HepG2 (cell line): Measurements from ENCODE around the gene MGST1. TPM values are rescaled to one million over a fixed set of nuclear protein-coding genes. Genes with fewer than 3 reads are reported as not detected.

Source experiments
- ATAC-seq: fragments of 200-7000 bp; cut with Tn5 transposase; 3 replicates; pipeline ENCODE4 v1.9.1; 2020; ENCODE audit warnings: mild to moderate bottlenecking, moderate library complexity
- BruUV-seq: library from RNA; stranded (reverse); fragments of 400-500 nt; replicated peaks from 2 replicates; lab custom pipeline; 2021; lab: Mats Ljungman, UMichigan
- CTCF ChIA-PET: fragments of 300-600 bp; formaldehyde crosslinking; extraction: SDS; loops from one replicate; lab custom pipeline; 2021; ENCODE audit warnings: low total read pairs, inconsistent platforms, low intra/inter-chr PET ratio; lab: Yijun Ruan, JAX
- POLR2A ChIA-PET: fragments of 350-600 bp; sonication (Branson Sonifier 250); formaldehyde crosslinking; loops from one replicate; lab custom pipeline; 2020; ENCODE audit warnings: antibody characterized with exemption, inconsistent platforms; lab: Yijun Ruan, JAX
- DNase-seq: peaks from one replicate; pipeline ENCODE4 v3.0.0-alpha.2; 2015; ENCODE audit warnings: low spot score
- FAIRE-seq: peaks from 3 replicates; lab custom pipeline; 2011; peaks lifted over from hg19 to GRCh38; lab: Jason Lieb, UNC
- H2AFZ ChIP-seq: one replicate; pipeline ENCODE4 v1.6.1; 2011; ENCODE audit warnings: low read length, inconsistent platforms
- H3K27ac ChIP-seq: fragments of 300-600 bp; 3 replicates; pipeline ENCODE4 v1.8.0; 2011; ENCODE audit warnings: mixed run types, mild to moderate bottlenecking, mixed read lengths, low read length, inconsistent platforms; ENCODE audit not compliant: insufficient read depth; ENCODE audit errors: extremely low read length
- H3K27me3 ChIP-seq, 2 experiments: fragments of 200-600 bp in 1 of 2; 2 replicates in 1 of 2; 3 replicates in 1 of 2; pipeline versions ENCODE4 v1.6.0 to v1.8.0; 2011; ENCODE audit warnings: low read length in 2 of 2, mild to moderate bottlenecking in 2 of 2, moderate library complexity in 2 of 2, inconsistent platforms in 1 of 2; ENCODE audit not compliant: insufficient read depth in 2 of 2, control insufficient read depth in 1 of 2
- H3K36me3 ChIP-seq, 2 experiments: fragments of 200-600 bp in 1 of 2; replicated peaks in 1 of 2; 2 replicates in 1 of 2; 3 replicates in 1 of 2; pipeline versions ENCODE4 v1.5.1 to v1.8.0; 2011; ENCODE audit warnings: low read length in 2 of 2, inconsistent platforms in 1 of 2; ENCODE audit not compliant: insufficient read depth in 2 of 2, control insufficient read depth in 1 of 2
- H3K4me1 ChIP-seq: 2 replicates; pipeline ENCODE4 v1.5.1; 2012; ENCODE audit warnings: low read length, inconsistent platforms; ENCODE audit not compliant: insufficient read depth
- H3K4me2 ChIP-seq: 2 replicates; pipeline ENCODE4 v1.6.0; 2011; ENCODE audit warnings: low read depth, low read length, inconsistent platforms
- H3K4me3 ChIP-seq, 3 experiments: fragments of 200-600 bp in 1 of 3; sonication (generic), shearing (Covaris generic) in 1 of 3; replicated peaks in 1 of 3; 2 replicates each; pipeline ENCODE4 v1.5.1; 2011 to 2016; ENCODE audit warnings: low read length in 3 of 3, inconsistent platforms in 2 of 3, low read depth in 2 of 3, mild to moderate bottlenecking in 2 of 3, control low read depth in 1 of 3, mixed read lengths in 1 of 3; ENCODE audit not compliant: insufficient read depth in 1 of 3
- H3K79me2 ChIP-seq: one replicate; pipeline ENCODE4 v1.6.1; 2011; ENCODE audit warnings: low read length, inconsistent platforms; ENCODE audit not compliant: insufficient read depth
- H3K9ac ChIP-seq: 2 replicates; pipeline ENCODE4 v1.6.0; 2011; ENCODE audit warnings: mild to moderate bottlenecking, low read depth, low read length, inconsistent platforms; ENCODE audit not compliant: insufficient read depth
- H3K9me3 ChIP-seq: 2 replicates; pipeline ENCODE4 v1.5.1; 2012; ENCODE audit warnings: mild to moderate bottlenecking, low read length
- H4K20me1 ChIP-seq: 2 replicates; pipeline ENCODE4 v1.6.0; 2011; ENCODE audit warnings: inconsistent platforms, mild to moderate bottlenecking, low read length, moderate library complexity; ENCODE audit not compliant: insufficient read depth
- CENPT ChIP-seq: sonication (generic); formaldehyde crosslinking; IDR thresholded peaks from 2 replicates; pipeline ENCODE4 v1.8.0; 2022; ENCODE audit warnings: low read depth, mild to moderate bottlenecking, moderate library complexity, missing genetic modification reagents
- FOXJ3 ChIP-seq: sonication (generic); formaldehyde crosslinking; IDR thresholded peaks from 2 replicates; pipeline ENCODE4 v1.4.0; 2020; ENCODE audit warnings: missing genetic modification reagents, mild to moderate bottlenecking, borderline replicate concordance
- HDAC1 ChIP-seq: sonication (generic); formaldehyde crosslinking; IDR thresholded peaks from 2 replicates; pipeline ENCODE4 v1.5.1; 2020; ENCODE audit warnings: mild to moderate bottlenecking, missing genetic modification reagents
- RBM22 ChIP-seq: fragments of 200-400 bp; formaldehyde crosslinking; optimal IDR thresholded peaks from 2 replicates; pipeline ENCODE3; 2017; ENCODE audit warnings: mild to moderate bottlenecking, low read length, moderate library complexity
- SKI ChIP-seq: fragments of 450-650 bp; IDR thresholded peaks from one replicate; pipeline ENCODE4 v1.6.1; 2018; ENCODE audit warnings: mild to moderate bottlenecking; ENCODE audit not compliant: partially characterized antibody
- TGIF2 ChIP-seq: IDR thresholded peaks from 2 replicates; pipeline ENCODE4 v1.6.1; 2016; ENCODE audit warnings: control low read depth, missing compliant biosample characterization
- ZNF280D ChIP-seq: sonication (generic); formaldehyde crosslinking; IDR thresholded peaks from 2 replicates; pipeline ENCODE4 v1.5.1; 2020; ENCODE audit warnings: mild to moderate bottlenecking, missing genetic modification reagents
- ZNF362 ChIP-seq: sonication (generic); formaldehyde crosslinking; IDR thresholded peaks from 2 replicates; pipeline ENCODE4 v1.4.0; 2020; ENCODE audit warnings: missing genetic modification reagents, mild to moderate bottlenecking, borderline replicate concordance
- ZSCAN22 ChIP-seq: sonication (generic); formaldehyde crosslinking; IDR thresholded peaks from 2 replicates; pipeline ENCODE4 v1.4.0; 2020; ENCODE audit warnings: mild to moderate bottlenecking, missing genetic modification reagents
- ZSCAN25 ChIP-seq: sonication (generic); formaldehyde crosslinking; IDR thresholded peaks from 2 replicates; pipeline ENCODE4 v1.8.0; 2022; ENCODE audit warnings: mild to moderate bottlenecking, missing genetic modification reagents
- WGBS: methylation state at CpG from one replicate; pipeline ENCODE4 v1.1.6; 2017; ENCODE audit warnings: low lambda C conversion rate; 5-methylcytosine and 5-hydroxymethylcytosine counted together
- in situ Hi-C: cut with HindIII; loops from 2 replicates; pipeline ENCODE4 v1.10.0; 2017; ENCODE audit warnings: low pct_unique_long_range_greater_than_20kb; ENCODE audit not compliant: extremely low pct_ligation_motif_present
- intact Hi-C: fragments of 100-400 bp; cut with micrococcal nuclease; formaldehyde crosslinking; loops from one replicate; pipeline ENCODE4 v1.10.0; 2022; ENCODE audit not compliant: unreplicated experiment
- polyA plus RNA-seq, 8 experiments: library from polyadenylated mRNA; depleted of rRNA in 3 of 8; stranded (reverse) in 7 of 8; unstranded in 1 of 8; fragments of >200 nt; fragmentation: Illumina TruSeq in 4 of 8; extraction: Trizol in 4 of 8; gene quantifications; 2 replicates each; pipeline versions ENCODE4 v1.2.1 to v1.2.3, GENCODE V29; 2011 to 2016; ENCODE audit warnings: low read depth in 4 of 8, missing spikeins in 1 of 8, mixed read lengths in 1 of 8; ENCODE audit not compliant: insufficient read depth in 1 of 8
- total RNA-seq, 5 experiments: library from RNA; depleted of rRNA; stranded (reverse); fragments of >200 nt; fragmentation: Illumina TruSeq; extraction: Trizol; gene quantifications; 2 replicates each; pipeline ENCODE4 v1.2.3, GENCODE V29; 2016; ENCODE audit warnings: low read depth in 1 of 5

The MGST1 gene
- total and polyA plus RNA-seq, 2 of the 13 experiments (the other 11 are each of a cell fraction or from before 2014, with no cell fraction given), result 119 to 152 TPM

- intact Hi-C loops (loop anchor here (10.0 kb wide), 1 partner anchor 164 kb away; no protein-coding TSS in a partner anchor), in situ Hi-C loops (no loop called here)
- H3K27me3 ChIP-seq, result no peaks in the 10 kb centered on the region
- H3K4me3 ChIP-seq, result no peak overlapping the region
- H3K4me2 ChIP-seq, result no peak overlapping the region
- H3K36me3 ChIP-seq, result peaks cover 4 to 50% of the 10 kb centered on the region in 2 experiments; a peak in 4 of 5 replicates
- H3K9me3 ChIP-seq, result no peaks in the 10 kb centered on the region
- ChIA-PET CTCF (interaction anchor here (0.8 to 2.4 kb wide), 2 partner anchors 193 to 196 kb away, joined by 3 to 14 read pairs; no protein-coding TSS in a partner anchor), POLR2A (no interaction called here)
- no peaks in the 10 kb centered on the region for H4K20me1 ChIP-seq
- H3K79me2 ChIP-seq, result peaks cover 2% of the 10 kb centered on the region
- H2AFZ ChIP-seq, result no peak overlapping the region
- no peak overlapping the region for H3K27ac ChIP-seq
- H3K9ac ChIP-seq, result no peak overlapping the region
- no TSS peak for BruUV-seq
- TF ChIP-seq ZSCAN25 (CRISPR knock-in tag), result no peak
- no peak for TF ChIP-seq CENPT
- TF ChIP-seq ZNF362 (CRISPR knock-in tag), result no peak
- DNase-seq, result no peak
- WGBS, result 78% methylated on average over 4 of the region's 4 CpGs
- FAIRE-seq, result no peak
- 0 out of 2 replicates have a peak, but pooled peaks cover 8% of the 10 kb centered on the region for H3K4me1 ChIP-seq
- no peak for ATAC-seq
Observed at GRCh38 chr12:16358878-16359277, 11.4 kb downstream of the MGST1 start.

- intact Hi-C loops, result loop anchor here (1.0 to 10.0 kb wide), 2 partner anchors 165 to 195 kb away; no protein-coding TSS in a partner anchor
- H3K36me3 ChIP-seq, result peaks cover 4 to 54% of the 10 kb centered on the region in 2 experiments; a peak in 4 of 5 replicates
- H4K20me1 ChIP-seq, result no peaks in the 10 kb centered on the region
- no peak overlapping the region for H3K4me3 ChIP-seq
- H2AFZ ChIP-seq, result no peak overlapping the region
- no peak overlapping the region for H3K4me2 ChIP-seq
- 0 out of 2 replicates have a peak, but pooled peaks cover 8% of the 10 kb centered on the region for H3K4me1 ChIP-seq
- H3K27me3 ChIP-seq, result no peaks in the 10 kb centered on the region
- H3K9ac ChIP-seq, result no peak overlapping the region
- FAIRE-seq, result peak; percentile 44
- no peak overlapping the region for H3K27ac ChIP-seq
- H3K9me3 ChIP-seq, result no peaks in the 10 kb centered on the region
- BruUV-seq, result no TSS peak
- DNase-seq, result peak; percentile 56
- in situ Hi-C loops, result loop anchor here (5.0 kb wide), 1 partner anchor 193 kb away; no protein-coding TSS in a partner anchor
- POLR2A ChIA-PET, result no interaction called here
- CTCF ChIA-PET, result interaction anchor here (0.7 to 2.4 kb wide), 3 partner anchors 194 to 197 kb away, joined by 3 to 14 read pairs (median 3); no protein-coding TSS in a partner anchor
- 67% methylated on average over 20 of the region's 20 CpGs for WGBS
- no peaks in the 10 kb centered on the region for H3K79me2 ChIP-seq
- peak; percentile 91 for ATAC-seq
- TF ChIP-seq HDAC1 (no peak), ZNF280D (CRISPR knock-in tag) (no peak), ZSCAN22 (CRISPR knock-in tag) (no peak), RBM22 (peak; percentile 90), TGIF2 (CRISPR knock-in tag) (no peak), FOXJ3 (CRISPR knock-in tag) (no peak), SKI (no peak)
Observed at GRCh38 chr12:16359512-16360491, 12.4 kb downstream of the MGST1 start.
